Activated naive CD8-positive, alpha-beta T cell treated with anti-CD3 and anti-CD28 coated beads for 36 hours (primary cell): Measurements from ENCODE around the gene EQTN. TPM values are rescaled to one million over a fixed set of nuclear protein-coding genes. Genes with fewer than 3 reads are reported as not detected.
A peak's percentile ranks its signal among the peaks of the same experiment; 100 is the strongest.
"Not testable (repeated sequence)": the region's sequence is repeated elsewhere in the genome, so short reads cannot be mapped to it uniquely, and the experiment has no call there.

Source experiments
- DNase-seq: peaks from one replicate; pipeline ENCODE4 v3.0.0; 2021
- H3K27ac Mint-ChIP-seq: one replicate; pipeline ENCODE4 v1.8.0; 2022; ENCODE audit warnings: mild to moderate bottlenecking, moderate library complexity, mixed read lengths
- H3K27me3 Mint-ChIP-seq: one replicate; pipeline ENCODE4 v1.8.0; 2022; ENCODE audit warnings: mild to moderate bottlenecking, mixed read lengths
- H3K36me3 Mint-ChIP-seq: one replicate; pipeline ENCODE4 v1.8.0; 2021; ENCODE audit warnings: mild to moderate bottlenecking, mixed read lengths
- H3K4me1 Mint-ChIP-seq: one replicate; pipeline ENCODE4 v1.8.0; 2021; ENCODE audit warnings: mixed read lengths
- H3K4me3 Mint-ChIP-seq: one replicate; pipeline ENCODE4 v1.8.0; 2022; ENCODE audit warnings: mild to moderate bottlenecking, moderate library complexity, mixed read lengths
- H3K9me3 Mint-ChIP-seq: one replicate; pipeline ENCODE4 v1.8.0; 2022; ENCODE audit warnings: mixed read lengths
- total RNA-seq, 2 experiments: library from RNA; stranded (reverse); gene quantifications; one replicate each; pipeline ENCODE4 v1.2.3, GENCODE V29; 2021

EQTN gene
- total RNA-seq, 2 experiments from 2014 or later = not detected

- Mint-ChIP-seq H3K27me3 (peaks cover 8% of the 10 kb centered on the region), H3K27ac (no peak overlapping the region), H3K4me1 (peaks cover 1% of the 10 kb centered on the region), H3K9me3 (no peaks in the 10 kb centered on the region), H3K36me3 (no peaks in the 10 kb centered on the region), H3K4me3 (no peak overlapping the region)
- DNase-seq = no peak
Observed at GRCh38 chr9:27276193-27277030, 20.5 kb downstream of the EQTN start.

GRCh38 chr9:27273186-27273585 lies 23.8 kb downstream of the EQTN start:
- Mint-ChIP-seq H3K36me3 (no peaks in the 10 kb centered on the region), H3K27me3 (no peaks in the 10 kb centered on the region), H3K4me1 (no peaks in the 10 kb centered on the region), H3K9me3 (no peaks in the 10 kb centered on the region), H3K27ac (no peak overlapping the region), H3K4me3 (no peak overlapping the region)
- DNase-seq = no peak

GRCh38 chr9:27272103-27272502 lies 24.8 kb downstream of the EQTN start:
- no peaks in the 10 kb centered on the region for H3K27me3 Mint-ChIP-seq
- no peak overlapping the region for H3K4me3 Mint-ChIP-seq
- no peak overlapping the region for H3K27ac Mint-ChIP-seq
- H3K4me1 Mint-ChIP-seq = no peaks in the 10 kb centered on the region
- no peak for DNase-seq
- H3K9me3 Mint-ChIP-seq = no peaks in the 10 kb centered on the region
- H3K36me3 Mint-ChIP-seq = no peaks in the 10 kb centered on the region

DNA sequence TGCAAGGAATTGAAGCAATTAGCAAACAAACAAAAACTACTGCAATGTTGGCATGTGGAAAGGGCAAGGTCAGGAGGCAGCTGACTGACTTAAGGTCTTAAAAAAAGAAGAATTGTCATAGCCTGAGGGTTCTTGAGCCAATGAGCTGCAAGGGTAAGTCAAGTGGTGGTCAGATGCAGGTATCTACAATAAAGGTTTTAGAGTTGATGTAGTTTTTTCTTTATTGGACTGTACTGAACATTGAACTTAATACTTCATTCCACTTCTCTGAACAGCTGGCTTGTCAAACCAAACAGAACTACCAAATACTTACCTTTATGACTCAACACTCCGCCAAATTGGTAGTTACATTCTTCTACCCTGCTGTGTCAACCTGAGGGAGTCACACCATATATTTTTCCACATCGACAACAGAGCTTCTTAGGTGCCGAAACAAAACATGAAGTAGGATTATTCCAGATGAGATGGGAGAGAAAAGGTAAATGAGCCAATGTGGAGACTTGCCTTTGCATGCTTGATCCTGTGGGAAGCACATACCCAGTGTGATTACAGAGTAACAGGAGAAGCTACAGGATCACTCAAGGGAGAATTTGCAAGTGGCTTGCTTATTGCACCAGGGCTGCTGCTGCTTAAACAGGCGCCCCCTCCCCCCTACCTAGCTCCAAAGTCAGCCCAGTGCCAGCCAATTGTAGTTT lies 35.3 kb downstream of the EQTN start:
- Mint-ChIP-seq H3K36me3 (no peaks in the 10 kb centered on the region), H3K9me3 (no peaks in the 10 kb centered on the region), H3K4me3 (no peak overlapping the region), H3K27ac (no peak overlapping the region), H3K4me1 (no peaks in the 10 kb centered on the region), H3K27me3 (peaks cover 3% of the 10 kb centered on the region)
- no peak for DNase-seq

DNA sequence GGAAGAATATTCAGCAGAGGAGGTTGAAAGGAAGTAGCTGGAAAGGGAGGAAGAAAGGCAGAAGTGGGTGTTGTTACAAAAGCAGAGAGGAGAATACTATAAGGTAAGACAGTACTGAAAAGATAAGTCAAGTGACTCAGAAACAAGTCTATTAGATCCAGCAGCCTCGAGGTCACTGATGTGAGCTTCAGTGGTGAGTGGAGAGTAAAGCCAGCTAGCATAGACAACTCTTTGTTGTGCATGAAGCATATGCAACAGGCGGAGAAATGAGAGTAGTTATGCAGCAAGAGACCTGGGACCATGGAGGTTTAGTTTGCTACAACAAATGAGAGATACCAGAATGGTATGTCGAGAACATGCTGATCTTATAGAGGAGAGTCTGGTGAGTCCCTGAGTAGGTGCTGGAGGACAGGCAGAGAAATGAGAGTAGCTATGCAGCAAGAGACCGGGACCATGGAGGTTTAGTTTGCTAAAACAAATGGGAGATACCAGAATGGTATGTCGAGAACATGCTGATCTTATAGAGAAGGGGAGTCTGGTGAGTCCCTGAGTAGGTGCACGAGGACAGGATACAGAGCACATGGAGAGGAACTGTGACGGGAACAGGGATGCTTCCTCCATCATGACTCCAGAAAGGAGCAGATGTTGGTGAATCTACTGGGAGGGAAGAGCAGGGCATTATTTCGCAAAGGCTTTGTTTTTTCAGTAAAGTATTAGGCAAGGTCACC lies 36.0 kb downstream of the EQTN start:
- Mint-ChIP-seq H3K36me3 (no peaks in the 10 kb centered on the region), H3K4me1 (no peaks in the 10 kb centered on the region), H3K27ac (no peak overlapping the region), H3K4me3 (no peak overlapping the region), H3K27me3 (peaks cover 3% of the 10 kb centered on the region), H3K9me3 (no peaks in the 10 kb centered on the region)
- no peak for DNase-seq

GRCh38 chr9:27258662-27259061 lies 38.3 kb downstream of the EQTN start:
- Mint-ChIP-seq H3K4me1 (no peaks in the 10 kb centered on the region), H3K27ac (no peak overlapping the region), H3K27me3 (no peaks in the 10 kb centered on the region), H3K4me3 (no peak overlapping the region), H3K9me3 (peaks cover 1% of the 10 kb centered on the region), H3K36me3 (no peaks in the 10 kb centered on the region)
- DNase-seq = no peak

DNA sequence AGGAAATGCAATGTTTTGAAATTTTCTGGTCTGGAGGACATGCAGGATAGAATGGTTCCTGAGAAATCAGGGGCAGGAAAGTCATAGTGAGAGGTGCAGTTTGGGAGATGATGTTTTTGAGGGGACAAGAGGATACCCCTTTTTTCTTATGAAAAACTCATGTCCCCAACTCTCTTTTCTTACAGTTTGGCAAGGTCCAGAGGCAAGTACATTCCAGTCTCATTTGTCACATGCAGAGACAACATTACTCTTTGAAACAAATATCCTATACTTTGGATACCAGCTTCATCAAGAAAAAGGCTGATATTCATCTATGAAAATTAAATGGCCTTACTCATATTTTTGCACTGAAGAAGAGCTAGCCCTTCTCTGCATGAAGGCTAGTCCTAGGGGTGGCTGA lies 48.2 kb downstream of the EQTN start:
- no peak overlapping the region for H3K27ac Mint-ChIP-seq
- no peak overlapping the region for H3K4me3 Mint-ChIP-seq

GRCh38 chr9:27247756-27248155 lies 49.2 kb downstream of the EQTN start:
- Mint-ChIP-seq H3K9me3 (peaks cover 2% of the 10 kb centered on the region), H3K4me1 (no peaks in the 10 kb centered on the region), H3K27me3 (peaks cover 18% of the 10 kb centered on the region), H3K4me3 (no peak overlapping the region), H3K36me3 (no peaks in the 10 kb centered on the region), H3K27ac (no peak overlapping the region)
- DNase-seq = peak; percentile 1

More for the DNA sequence above, 48.2 kb downstream of the EQTN start:
- Mint-ChIP-seq H3K36me3 (no peaks in the 10 kb centered on the region), H3K4me1 (no peaks in the 10 kb centered on the region), H3K9me3 (no peaks in the 10 kb centered on the region), H3K27me3 (peaks cover 18% of the 10 kb centered on the region)
- no peak for DNase-seq

DNA sequence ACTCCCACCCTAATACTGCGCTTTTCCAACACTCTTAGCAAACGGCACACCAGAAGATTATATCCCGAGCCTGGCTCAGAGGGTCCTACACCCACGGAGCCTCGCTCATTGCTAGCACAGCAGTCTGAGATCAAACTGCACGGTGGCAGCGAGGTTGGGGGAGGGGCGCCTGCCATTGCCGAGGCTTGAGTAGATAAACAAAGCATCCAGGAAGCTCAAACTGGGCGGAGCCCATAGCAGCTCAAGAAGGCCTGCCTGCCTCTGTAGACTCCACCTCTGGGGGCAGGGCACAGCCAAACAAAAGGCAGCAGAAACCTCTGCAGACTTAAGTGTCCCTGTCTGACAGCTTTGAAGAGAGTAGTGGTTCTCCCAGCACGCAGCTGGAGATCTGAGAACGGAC lies 57.3 kb downstream of the EQTN start:
- not testable (repeated sequence) for H3K4me1 Mint-ChIP-seq, H3K4me3 Mint-ChIP-seq, H3K36me3 Mint-ChIP-seq, DNase-seq, H3K27me3 Mint-ChIP-seq, H3K27ac Mint-ChIP-seq
- peaks cover 13% of the 10 kb centered on the region for H3K9me3 Mint-ChIP-seq

Other genes with a start within 250 kb of the EQTN start
- gene TEK, start 187.9 kb downstream of the EQTN start, total RNA-seq = not detected
- not detected for gene IFNK, start 227.1 kb upstream of the EQTN start, total RNA-seq
- 1 to 10 TPM; 1.3 TPM for gene MOB3B, start 232.7 kb upstream of the EQTN start, total RNA-seq